DMS 273 (cell line): ENCODE data around the gene USP48.
"Not testable (repeated sequence)": the region's sequence is repeated elsewhere in the genome, so short reads cannot be mapped to it uniquely, and the experiment has no call there.

Experiments used
- DNase-seq: peaks from one replicate; lab custom pipeline; 2025; ENCODE audit not compliant: unreplicated experiment; lab: John Stamatoyannopoulos, UW

USP48 gene

DNA sequence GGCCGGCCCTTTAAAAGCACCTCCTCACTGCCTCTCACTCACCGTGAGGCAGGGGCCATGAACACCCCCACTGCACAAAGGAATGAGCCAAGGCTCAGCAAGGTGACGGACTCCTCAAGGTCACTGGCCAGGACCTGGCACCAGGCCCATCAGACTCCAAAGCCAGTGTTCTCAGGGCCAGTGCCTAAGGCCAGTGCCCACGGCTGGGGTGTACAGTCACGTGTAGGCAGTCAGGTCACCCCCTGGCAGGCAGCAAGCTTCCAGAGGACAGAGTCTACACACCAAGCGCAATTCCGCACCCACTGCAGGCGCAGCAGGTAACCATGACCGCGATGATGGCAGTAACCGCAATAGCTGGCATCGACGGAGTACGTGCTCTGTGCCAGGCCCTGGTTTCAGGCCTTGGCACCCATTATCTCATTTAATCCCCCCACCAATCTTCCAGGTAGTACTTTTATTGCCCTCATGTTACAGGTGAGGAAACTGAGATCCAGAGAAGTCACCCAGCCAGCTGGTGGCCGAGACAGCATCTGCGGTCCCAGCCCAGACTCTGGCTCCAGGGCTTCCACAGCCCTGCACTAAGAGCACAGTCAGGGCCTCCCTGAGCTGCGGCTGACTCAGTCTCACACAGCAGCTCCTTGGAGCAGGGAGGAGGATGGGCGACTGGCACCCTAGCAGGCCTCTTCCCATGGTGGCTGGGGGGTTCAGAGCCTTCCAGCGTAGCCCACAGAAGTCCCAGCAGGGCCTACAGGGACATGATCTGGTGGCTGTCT lies 140.8 kb downstream of the USP48 start:
- no peak for DNase-seq

DNA sequence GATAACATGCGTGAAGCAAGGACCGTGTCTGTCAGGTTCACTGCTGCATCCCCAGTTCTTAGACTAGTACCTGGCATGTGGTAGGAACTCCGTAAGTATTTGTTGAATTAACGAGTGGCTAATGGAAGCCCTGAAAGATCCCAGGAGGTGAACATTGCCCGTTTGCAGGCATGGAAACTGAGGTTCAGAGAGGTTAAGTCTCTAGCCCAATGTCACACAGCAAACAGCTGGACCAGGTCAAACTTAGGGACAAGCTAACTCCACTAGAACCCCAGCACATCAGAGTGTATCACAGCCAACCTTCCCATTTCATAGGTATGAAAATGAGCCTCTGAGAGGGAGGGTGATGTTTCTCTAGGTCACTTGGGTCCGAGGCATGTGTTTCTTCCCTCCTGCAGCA lies 141.4 kb downstream of the USP48 start:
- DNase-seq = no peak

DNA sequence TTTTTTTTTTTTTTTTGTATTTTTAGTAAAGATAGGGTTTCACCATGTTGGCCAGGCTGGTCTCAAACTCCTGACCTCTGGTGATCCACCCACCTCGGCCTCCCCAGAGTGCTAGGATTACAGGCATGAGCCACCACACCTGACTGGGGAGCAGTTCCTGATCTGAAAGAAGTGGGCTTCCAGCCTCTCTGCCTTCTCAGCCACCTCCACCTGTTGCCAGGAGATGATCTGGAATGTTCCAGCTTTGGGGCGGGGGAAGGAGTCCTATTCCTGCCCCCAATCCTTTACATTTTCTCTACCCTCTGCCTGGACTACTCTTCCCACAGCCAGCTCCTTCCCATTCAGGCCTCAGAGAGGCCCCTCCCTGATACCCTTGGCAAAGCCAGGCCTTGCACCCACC lies 141.9 kb downstream of the USP48 start:
- DNase-seq = no peak

DNA sequence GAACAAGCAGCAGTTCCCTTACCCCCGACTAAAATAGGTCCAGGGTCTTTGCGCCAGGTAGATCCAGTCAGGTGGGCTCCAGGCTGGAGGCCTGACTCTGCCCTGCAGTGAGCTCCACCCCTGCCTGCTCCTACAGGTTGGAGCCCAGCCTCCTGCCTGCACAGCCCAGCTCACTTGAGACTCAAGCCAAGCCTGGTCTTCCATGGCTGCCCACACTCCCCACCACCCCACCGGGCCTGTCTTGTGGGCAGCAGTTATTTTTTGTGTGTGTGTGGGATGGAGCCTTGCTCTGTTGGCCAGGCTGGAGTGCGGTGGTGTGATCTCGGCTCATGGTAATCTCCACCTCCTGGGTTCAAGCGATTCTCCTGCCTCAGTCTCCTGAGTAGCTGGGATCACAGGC lies 142.3 kb downstream of the USP48 start:
- DNase-seq = no peak

DNA sequence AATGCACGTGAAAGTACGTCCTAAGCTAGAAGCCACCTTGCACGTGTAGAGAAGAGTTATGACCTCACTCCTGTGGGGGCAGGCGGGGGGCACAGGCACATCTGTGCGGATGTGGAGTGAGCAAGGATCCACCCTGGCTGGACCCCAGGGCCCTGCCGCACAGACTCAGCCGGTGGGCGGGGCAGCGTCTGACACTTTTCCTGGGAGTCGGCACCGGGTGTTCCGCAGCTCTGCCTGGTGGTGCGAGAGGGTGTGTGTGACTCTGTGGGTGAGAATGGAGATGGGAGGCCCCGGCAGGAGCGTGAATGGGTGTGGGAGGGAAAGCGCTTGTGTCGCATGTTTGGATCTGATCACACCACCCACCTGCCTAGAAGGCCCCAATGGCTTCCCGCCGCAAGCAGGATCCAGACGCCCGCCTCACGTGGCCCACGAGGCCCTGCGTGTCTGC lies 143.3 kb downstream of the USP48 start:
- no peak for DNase-seq

DNA sequence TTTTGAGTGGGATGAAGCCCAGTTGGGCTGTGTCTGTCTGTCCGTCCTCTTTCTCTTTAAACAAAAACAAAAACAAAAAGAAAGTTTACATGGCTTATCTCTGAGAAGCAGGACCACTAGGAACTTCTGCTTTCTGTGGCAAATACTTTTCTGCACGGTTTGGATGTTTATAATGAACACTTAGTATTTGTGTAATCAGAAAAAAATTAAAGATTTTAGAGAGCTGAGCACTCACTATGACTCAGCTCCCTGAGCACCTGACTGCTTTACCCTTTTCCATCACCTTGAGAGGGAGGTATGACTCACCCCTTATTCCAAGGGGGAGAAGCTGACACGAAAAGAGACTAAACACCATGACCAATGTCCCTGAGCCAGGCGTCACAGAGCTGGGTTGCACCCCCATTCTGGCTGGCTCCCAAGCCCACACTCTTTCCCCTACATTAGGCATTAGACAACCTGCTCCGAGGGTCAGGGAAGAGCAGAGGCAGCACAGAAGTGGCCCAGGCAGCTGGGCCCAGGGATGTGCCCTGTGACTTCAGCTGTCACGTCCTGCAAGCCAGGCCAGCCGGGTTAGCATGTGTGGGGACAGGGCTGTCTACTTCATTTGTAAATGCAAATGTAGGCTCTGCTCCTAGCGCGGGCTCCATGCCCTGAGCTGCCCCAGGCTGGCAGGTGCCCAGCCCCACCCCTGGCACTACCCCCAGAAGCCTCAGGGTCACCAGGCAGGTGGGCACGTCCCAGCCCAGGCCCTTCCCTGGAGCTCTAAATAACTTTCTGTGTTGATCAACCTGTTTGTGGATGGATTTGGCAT lies 144.2 kb downstream of the USP48 start:
- DNase-seq = peak; percentile 45

DNA sequence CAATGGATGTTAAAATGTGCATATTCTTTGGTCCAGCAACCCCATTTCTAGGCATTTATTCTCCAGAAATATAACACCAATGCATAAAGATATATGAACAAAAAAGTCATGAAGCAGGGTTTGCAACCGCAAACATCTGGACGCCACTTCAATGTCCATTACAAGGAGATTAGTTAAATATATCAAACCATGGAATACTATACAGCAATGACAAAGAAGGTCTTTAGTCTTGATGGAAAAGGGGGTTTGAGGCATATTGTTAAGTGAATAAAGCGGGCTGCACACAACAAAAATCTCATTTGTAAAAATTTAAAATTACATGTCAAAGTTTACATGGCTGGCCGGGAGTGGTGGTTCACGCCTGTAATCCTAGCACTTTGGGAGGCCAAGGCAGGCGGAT lies 145.4 kb downstream of the USP48 start:
- no peak for DNase-seq

DNA sequence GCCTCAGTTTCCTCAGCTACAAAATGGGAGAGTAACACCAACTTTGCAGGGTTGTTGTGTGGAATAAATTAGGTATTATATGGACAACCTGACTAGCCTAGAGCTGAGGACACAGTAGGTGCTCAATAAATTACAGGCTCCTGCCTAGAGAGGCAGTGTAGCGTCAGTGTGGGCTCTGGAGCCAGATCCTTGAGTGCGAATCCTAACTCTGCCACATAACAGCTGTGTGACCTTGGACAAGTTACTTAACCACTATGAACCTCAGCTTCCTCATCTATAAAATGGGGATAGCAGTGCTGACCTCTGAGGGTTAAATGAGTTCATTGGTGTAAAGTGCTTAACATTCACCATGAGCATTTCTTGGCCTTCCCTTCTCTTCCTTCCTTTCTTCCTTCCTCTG lies 146.9 kb downstream of the USP48 start:
- no peak for DNase-seq

DNA sequence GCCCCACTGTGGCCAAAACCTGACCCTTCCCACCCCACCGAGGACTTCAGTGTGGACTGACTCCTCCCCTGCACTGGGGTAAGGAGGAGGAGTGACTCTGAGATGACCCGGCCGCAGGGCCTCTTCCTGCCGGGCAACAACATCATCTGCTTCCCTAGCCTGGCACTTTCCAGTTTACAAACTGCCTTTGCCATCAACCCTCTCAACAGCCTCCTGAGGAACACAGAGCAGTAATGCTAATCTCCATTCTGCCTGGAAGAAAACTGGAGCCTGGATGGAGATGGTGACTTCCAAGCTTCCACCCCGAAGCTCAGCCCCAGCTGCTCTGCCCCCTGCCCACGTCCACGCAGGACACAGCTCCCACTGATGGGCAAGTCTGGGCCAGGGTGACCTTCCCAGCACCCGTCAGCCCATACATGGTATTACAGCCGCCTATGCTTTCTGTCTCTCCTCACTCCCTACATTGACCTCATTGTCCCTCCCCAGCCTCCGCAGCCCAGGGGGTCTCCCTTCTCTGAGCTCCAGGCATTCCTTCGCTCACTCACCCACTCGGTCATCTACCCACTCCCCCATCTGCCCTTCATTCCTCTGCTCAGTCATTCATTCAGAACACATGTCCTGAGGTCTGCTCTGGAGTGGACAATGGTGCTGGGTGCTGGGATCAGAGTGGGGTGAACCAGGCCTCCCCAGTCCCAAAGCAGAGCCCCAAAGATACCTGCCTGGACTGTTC lies 148.0 kb downstream of the USP48 start:
- no peak for DNase-seq

DNA sequence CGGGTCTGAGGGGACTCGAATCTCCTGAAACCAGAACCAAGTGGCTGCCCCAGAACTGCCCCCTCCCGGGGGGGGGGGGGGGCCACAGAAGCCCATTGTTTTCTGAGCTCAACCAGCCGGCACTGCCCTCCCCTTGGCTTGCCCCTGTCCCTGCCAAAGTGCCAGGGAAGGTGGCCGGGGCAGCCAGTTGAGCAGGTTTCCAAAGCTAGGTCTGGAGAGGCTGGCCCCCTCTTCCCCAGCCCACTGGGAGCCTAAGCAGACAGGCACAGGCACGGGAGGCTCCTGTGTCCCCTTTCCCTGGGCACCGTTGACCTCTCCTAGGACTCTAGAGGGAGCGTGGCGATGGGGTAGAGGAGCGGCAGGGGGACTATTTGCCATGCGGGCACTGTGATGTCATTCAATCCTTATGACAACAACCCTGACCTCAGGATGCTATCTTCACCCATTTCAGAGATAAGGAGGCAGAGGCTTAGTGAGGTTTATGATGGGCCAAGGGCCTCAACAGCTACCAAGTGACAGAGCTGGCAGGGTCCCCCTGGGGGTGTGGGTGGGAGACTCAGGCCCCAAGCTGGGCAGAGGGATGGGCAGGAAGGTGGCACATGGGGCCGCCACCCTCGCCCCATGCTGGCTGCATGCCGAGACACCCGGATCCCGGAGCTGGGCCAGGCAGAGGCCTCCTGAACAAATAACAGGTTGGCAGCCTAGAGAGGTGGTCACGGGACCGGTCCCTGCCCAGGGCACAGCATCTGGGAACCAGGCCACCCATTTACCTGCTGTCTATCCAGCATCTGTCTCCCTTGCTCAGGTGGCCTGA lies 148.8 kb downstream of the USP48 start:
- DNase-seq = no peak

DNA sequence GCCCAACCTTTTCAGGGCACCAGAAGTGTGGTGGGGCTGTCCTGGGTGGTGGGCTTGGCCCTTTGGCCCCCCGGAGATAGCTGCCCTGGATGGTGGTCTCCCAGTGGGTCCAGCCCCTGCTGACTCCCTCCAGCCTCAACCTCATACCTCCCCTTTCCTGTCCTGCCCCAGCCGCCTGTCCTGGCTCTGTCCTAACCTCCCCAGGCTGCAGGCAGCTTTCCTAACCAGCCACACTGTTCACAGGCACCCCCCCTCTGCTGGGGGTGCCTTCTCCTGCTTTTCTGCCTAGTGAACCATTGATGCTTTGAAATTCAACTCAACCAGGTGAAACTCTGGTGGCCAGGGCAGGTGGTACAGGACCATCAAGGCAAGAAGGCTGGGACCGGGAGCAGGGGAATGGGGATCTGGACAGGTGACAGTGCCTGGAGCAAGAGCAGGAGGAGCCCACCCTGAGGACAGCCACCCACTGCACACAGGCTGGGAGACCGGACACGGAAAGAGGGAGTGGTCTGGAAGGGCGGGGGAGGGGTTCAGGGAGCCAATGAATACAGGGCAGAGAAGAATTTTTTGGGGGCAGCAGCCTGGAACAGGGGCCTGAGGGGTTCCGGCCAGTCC lies 149.7 kb downstream of the USP48 start:
- no peak for DNase-seq

DNA sequence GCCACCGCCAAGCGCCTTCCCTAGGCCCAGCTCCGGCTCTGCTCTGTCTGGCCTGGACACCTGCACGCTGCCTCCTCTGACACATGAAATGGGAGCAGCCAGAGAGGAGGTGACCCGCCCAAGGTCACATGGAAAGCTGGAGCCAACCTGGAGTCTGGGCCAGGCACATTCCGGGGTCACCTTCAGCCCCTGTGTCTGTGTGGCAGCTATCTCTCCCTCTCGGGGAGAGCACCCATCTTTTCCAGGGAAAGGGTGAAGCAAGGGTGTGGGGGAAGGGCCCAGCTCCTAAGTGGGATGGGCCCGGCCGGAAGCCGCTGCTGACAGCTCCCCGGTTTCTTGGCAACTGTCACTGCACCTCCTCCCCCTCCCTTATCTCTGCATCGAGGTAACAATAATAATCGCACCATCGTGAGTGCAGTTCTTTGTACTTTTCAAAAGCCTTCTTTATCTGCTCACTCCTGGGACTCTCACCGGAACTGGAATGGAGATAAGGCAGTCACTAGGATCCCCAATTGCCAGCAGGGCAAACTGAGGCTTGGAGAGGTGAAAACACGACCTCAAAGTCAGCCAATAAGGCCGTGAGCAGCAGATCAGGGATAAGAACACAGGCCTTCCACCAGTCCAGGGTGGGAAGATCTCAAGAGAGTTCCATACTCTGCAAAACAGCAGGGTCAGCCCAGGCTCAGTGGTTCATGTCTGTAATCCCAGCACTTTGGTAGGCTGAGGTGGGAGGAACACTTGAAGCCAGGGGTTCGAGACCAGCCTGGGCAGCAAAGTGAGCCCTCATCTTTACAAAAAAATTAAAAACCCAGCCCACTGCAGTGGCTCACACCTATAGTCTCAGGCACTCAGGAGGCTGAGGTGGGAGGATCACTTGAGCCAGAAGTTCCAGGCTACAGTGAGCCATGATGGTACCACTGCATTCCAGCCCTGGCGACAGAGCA lies 150.7 kb downstream of the USP48 start:
- no peak for DNase-seq

DNA sequence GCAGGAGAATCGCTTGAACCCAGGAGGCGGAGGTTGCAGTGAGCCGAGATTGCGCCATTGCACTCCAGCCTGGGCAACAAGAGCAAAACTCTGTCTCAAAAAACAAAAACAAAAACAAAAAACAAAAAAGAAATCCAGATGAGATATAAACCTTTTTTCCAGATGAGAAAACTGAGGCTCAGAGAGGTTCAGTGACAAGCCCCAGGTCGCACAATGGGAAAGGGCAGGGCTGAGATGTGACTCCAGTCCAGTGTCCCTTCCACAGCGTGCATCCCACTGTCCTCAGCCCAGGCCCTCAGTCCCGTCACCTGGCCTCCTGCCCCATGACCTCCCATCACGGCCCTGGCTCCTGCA lies 151.4 kb downstream of the USP48 start:
- not testable (repeated sequence) for DNase-seq

DNA sequence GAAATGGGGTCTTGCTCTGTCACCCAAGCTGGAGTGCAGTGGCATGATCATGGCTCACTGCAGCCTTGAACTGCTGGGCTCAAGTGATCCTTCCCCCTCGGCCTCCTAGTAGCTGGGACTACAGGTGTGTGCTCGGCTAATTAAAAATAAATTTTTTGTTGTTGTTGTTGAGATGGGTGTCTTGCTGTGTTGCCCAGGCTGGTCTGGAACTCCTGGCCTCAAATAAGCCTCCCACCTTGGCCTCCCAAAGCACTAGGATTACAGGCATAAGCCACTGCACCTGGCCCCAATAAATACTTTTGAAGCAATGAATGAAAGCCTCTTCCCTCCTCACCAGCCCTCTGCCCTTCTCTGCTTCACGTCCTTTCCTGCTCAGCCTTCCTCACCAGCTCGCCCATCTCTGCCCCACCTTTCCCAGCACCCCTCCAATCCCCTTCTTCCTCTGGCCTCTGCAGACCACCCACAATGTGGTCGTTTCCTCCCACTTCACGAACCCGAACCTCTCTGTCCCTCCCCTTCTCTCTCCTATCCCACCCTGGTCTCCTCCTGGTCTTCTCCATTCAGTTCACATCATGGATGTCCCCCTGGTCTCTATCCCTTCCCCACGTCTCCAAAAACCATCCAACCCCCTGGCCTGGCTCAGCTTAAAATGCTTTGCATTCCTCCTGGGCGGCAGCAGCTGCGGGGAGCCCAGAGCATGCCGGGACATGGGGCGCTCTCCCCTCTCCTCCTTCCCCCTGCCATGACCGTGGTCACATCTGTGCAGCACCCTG lies 152.2 kb downstream of the USP48 start:
- DNase-seq = no peak

DNA sequence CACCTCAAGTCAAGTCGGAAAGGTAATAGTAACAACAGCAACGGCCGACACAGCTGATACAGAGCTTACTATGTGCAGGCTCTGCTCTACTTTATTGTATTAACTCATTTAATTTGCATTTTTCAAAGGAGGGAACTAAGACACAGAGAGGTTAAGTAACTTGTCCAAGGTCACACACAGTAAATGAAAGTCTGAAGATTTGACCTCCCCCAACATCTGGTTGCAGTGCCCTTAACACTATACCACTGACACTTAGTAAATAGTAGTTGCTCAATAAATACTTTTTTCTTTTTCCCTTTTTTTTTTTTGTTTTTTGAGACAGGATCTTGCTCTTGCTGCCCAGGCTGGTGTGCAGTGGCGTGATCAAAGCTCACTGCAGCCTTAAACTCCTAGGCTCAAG lies 153.0 kb downstream of the USP48 start:
- no peak for DNase-seq

DNA sequence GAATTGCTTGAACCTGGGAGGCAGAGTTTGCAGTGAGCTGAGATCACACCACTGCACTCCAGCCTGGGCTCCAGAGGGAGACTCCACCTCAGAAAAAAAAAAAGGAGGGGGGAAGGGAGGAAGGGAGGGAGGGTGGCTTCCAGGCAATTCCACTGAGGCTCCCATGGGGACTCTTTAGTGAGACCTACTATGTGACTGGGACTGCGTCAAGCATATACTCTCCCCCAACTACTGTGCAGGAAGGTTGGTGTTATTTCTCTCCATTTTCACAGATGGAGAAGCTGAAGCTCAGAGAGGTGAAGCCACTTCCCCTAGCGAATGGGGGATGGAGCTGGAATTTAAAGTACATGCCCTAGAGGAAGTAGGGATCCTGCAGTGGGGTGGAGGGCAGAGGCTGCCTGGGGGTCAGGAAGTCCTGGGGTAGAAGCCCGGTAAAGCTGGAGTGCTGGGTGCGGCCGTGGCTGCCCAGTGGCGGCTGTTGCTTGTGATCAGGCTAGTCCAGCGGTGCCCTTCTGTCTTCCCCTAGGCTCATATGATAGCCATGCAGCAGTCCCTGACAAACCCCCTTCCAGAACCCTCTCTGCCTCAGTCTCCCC lies 154.1 kb downstream of the USP48 start:
- no peak for DNase-seq
